NCI-H446 (cell line): Measurements from ENCODE around the gene CASP2.

Source experiments
- DNase-seq, 2 experiments: peaks; one replicate each; lab custom pipeline; 2025; lab: John Stamatoyannopoulos, UW

CASP2 gene

GRCh38 chr7:143337216-143337615 lies 49.1 kb downstream of the CASP2 start:
- DNase-seq, result no peak

- DNase-seq, result no peak
These were observed 53.7 kb downstream of the CASP2 start for GRCh38 chr7:143341842-143342241.

DNA sequence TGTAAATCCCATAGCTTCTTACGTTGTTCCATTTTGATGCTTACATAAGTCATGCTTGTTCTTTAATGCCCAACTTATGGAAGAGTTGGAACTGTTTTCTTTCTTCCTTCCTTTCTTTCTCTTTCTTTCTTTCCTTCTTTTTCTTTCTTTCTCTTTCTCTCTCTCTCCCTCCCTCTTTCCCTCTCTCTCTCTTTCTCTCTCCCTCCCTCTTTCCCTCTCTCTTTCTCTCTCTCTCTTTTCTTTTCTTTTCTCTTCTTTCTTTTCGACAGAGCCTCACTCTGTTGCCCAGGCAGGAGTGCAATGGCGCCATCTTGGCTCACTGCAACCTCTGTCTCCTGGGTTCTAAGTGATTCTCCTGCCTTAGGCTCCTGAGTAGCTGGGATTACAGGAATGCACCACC lies 55.4 kb downstream of the CASP2 start:
- no peak for DNase-seq

- DNase-seq, result no peak
These were observed 57.3 kb downstream of the CASP2 start for GRCh38 chr7:143345428-143345900.

- no peak for DNase-seq
These were observed 57.9 kb downstream of the CASP2 start for GRCh38 chr7:143346018-143346417.

DNA sequence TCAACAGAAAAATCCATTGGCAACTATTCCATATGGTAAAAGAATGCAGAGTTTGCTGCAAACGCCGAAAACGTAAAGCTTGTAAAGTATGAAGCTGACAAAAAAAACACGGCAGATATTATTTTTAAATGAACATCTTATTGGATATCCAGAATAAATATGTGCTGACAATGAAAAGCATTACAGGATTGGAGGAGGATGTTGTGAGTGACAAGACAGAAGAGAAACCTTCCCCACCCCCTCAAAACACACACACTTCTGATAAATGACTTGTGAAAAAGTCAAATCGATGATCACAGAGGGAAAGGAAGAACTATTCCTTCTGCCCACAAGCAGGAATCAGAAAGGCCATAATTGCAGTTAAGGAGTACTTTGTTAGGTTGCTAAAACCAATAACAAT lies 59.8 kb downstream of the CASP2 start:
- DNase-seq, result no peak

DNA sequence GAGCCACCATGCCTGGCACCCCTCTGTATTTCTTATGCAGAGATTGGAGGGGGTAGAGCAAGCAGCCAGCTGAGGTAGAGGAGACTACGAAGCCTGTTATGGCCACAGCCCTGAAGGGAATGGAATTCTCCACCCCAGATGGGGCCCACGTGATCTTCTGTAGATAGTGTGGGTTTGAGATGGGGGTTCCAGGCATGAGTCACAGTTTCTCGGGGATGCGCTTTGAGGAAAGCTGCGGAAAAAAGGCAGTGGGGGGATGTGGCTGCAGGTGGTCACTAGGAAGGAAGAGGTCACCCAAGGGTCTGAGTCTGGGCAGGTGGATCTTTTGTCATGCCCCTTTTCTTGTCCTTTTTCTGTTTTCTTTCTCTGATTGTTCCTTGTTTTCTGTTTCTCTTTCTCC lies 62.9 kb downstream of the CASP2 start:
- no peak for DNase-seq

DNA sequence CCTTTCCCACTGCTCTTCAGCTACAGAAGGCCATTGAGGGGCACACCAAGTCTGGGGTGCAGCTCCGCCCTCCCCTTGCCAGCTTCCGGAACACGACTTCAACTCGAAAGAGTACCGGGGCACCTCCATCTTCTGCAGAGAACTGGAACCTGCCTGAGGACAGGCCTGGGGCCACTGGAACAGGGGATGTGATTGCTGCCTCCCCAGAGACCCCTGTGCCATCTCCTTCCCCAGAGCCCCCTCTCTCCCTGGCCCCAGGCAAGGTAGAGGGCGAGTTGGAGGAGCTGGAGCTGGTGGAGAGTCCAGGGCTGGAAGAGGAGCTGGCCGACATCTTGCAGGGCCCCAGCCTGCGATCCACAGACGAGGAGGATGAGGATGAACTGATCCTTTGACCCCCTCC lies 63.4 kb downstream of the CASP2 start:
- DNase-seq, result no peak

DNA sequence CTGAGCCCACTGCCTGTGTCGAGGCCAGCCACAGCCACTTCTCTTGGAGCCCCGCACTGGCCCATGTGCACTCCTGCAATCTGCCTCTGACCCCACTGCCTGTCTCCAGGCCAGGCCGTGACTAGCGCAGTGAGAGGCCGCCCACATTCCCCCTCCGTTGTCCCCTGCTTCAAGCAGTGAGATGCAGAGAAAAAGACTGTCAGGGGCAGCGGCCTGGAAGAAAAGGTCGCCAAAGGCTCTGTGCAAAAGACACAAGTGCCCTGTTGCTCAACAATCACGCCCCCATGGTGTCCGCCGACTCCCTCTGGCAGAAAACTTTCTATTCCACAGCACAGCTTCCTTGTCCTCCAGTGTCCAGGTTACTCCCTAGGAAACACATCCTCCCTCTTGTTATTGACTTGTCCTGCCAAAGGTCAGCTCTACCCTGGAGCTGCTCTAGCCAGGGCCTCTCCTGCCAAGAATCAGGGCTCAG lies 64.4 kb downstream of the CASP2 start:
- no peak for DNase-seq

- no peak for DNase-seq
These were observed 66.2 kb downstream of the CASP2 start for GRCh38 chr7:143354376-143354775.

DNA sequence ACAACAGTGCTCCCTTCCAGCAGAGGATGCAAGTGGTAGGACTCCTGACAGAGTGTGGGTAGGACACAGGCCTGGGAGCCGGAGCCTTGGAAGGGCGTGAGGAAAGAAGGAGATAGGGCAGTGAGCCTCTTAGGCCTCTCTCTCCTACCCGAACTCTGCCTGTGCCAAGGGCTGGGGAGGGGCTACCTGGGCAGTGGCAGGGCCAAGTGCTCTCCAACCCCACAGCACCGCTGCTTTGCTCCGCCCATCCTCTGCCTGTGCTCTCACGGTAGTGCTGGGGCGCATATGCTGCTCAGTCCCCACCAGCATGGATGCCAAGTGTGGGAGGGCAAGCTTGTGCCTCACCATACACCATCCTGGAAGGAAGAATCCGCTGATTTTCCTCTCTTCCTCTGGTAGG lies 66.8 kb downstream of the CASP2 start:
- DNase-seq, result no peak

DNA sequence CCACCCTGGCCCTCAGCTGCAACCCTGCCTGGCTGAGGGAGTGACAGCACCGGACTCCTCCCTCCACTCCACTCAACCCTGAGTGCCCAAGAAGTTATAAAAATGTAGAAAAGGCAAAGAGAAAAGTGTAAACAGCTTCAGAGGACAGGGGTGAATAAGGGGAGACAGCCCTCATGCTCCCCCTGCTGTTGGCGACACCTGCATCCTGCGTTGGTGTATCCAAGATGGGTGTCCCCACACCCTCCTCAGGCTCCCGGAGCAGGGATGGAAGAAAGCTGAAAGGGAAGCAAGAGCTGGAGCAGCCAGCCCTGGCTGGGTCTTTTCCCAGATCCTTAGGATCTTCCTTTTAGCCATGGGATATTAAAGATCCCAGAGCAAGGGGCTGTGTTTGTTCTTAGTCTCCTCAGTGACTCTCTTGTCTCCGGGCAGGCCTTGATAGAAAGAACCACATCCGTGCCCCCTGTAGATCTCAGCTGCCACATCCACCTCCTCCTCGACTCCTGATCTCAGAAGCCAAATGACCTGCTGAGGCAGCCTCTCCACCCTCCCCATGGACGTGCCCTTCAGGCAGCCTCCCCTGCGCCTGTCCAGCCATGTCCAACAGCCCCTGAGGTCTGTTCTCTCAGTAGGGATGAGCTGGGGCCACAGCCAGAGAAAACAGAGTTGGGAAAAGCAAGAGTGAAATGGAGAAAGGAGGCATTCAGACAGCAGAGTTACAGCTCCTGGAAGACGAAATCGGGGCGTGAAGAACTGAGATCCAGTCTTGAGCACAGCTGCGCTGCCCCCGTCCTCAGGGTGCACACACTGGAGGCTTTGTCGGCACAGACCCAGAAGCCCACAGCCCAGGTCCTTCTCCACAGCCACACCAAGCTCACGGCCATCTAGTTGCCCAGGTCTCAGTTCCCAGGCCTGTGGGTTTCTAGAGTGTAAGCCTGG lies 67.6 kb downstream of the CASP2 start:
- no peak for DNase-seq

DNA sequence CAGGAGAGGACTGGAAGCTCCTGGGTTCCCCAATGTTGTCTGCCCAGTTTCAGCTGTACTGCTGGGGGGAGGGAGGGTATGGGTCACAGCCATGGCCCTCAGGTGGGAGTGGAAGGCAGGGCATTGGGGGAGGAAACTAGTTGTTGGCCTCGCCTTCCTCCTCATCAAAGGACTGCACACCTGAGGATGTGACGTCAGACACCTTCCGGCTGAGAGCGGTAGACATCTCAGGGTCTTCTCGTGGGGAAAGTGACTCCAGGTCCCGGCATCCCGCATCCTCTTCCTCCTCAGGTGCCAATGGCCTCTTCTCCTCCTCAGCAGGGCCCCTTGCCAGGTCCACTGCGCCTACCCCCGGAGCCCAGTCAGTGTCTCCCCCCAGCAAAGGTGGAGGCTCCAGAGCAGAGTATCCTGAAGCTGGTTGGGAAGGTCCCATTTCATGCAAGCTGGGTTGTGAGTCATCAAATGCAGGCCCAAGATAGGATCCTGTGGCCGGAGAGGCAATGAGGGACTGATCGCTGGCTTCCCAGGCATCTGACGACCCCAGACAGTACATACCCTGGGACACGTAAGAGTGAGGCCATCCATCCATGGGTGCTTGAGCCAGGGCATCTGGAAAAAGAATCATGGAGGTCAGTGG lies 68.4 kb downstream of the CASP2 start:
- DNase-seq, result no peak
